AG08395 (cell line): ENCODE data around the gene PGRMC1.
"Not testable (repeated sequence)": the region's sequence is repeated elsewhere in the genome, so short reads cannot be mapped to it uniquely, and the experiment has no call there.

Experiments used
- DNase-seq: peaks from one replicate; pipeline ENCODE4 v3.0.0; 2012; ENCODE audit warnings: mixed read lengths, low spot score

The PGRMC1 gene

GRCh38 chrX:119235872-119236622, at the start of gene PGRMC1:
PGRMC1 (plus strand) TSS chrX:119236285; CDS start chrX:119236364, 79 bp downstream.
- DNase-seq, result peak; percentile 76

DNA sequence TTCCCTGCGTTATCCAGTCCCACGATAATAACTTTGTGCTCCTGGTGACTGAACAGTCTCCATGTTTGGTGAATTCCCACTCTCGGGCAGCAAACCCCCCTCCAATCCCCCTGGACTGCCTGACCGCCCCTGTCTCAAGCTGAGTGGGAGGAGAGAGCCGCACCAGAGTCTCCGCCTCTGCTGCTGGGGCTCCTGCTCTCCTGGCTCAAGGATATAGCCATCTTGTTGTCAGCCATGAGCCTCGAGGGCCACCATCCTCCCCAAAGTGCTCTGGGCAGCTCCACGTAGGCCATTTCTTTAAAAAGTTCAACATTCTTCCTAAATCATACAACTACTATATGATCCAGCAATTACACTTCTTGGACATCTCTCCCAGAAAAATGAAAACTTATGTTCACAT, 49.3 kb upstream of the PGRMC1 start:
- no peak for DNase-seq

DNA sequence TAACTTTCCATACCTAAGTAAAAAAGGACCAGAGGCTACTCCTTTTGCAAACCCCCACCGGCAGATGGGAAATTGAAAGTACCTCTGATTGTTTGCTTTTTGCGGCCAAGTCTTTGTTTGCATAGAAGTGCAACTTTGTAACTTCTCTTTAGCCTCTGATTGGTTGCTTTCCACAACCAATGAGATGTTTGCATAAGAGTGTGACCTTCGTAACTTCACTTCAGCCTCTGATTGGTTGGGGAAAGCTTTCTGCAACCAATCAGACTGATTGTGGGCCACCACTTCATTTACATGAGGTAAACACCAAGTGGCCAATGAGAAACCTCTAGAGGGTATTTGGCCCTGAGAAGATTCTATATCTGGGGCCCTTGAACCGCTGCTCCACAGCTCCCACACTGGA, 48.8 kb upstream of the PGRMC1 start:
- DNase-seq, result no peak

- DNase-seq, result no peak
Measured at GRCh38 chrX:119189115-119189514, 47.0 kb upstream of the PGRMC1 start.

DNA sequence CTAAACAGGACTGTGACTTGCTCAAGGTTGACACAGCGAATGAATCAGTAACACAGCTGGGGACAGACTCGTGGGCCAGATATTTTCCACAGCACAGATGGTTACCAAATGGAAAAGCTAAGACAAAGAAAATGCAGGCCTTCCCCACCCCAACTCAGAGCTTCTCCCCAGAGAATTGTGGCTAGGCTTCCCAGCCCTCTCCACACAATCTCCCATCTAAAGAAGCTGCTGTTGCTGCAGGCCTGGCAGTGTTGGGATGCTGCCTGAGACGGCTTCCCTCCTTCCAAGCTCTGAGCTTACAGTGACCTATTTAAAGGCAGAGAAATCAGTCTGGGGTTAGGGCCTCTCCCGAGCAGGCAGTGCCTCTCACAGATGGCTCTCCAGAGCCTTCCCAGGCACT, 46.5 kb upstream of the PGRMC1 start:
- DNase-seq, result peak; percentile 70

DNA sequence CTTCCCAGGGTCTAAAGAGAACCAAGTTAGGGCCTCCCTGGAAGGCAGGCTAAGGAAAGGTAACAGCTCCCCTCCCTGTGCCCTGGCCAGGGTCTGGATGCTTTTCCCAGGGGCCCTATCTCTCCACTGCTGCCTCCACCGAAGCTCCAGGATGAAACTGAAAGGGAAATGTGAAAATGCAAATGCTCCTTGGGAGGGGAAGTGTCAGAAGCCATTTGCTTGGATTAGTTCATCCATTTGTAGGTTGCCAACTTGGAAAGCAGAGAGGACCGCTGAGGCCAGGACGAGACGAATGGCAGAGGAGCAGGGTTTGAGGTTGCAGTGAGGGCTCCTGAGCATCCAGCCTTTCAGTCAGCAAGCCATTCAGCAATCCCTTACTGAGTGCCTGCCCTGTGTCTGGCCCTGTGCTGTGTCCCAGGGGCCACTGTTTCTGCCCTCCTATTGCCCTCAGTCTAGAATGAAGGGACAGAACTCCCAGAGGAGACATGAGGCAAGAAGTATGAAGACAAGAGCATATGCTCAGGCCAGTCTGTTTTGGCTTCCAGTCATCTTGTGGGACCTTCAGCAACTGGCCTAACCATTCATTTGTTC, 45.9 kb upstream of the PGRMC1 start:
- DNase-seq, result no peak

DNA sequence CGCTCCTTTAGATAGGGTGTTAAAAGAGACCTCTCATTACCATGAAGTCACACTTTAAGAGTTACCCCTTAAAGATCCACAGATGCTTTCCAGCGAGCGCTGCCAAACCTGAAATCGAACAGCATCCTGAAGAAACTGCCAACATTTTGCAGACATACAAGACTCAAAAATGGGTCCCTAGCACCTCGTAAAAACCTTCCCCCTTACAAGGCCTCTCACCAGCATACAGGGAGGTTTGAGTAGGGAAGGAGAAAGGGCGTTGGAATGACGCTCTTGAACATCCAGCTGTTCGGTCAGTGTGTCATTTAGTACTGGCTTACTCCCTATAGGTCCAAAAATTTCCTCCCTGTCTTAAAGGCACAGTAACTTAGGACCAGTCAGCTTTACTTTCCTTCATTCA, 45.3 kb upstream of the PGRMC1 start:
- peak; percentile 49 for DNase-seq

DNA sequence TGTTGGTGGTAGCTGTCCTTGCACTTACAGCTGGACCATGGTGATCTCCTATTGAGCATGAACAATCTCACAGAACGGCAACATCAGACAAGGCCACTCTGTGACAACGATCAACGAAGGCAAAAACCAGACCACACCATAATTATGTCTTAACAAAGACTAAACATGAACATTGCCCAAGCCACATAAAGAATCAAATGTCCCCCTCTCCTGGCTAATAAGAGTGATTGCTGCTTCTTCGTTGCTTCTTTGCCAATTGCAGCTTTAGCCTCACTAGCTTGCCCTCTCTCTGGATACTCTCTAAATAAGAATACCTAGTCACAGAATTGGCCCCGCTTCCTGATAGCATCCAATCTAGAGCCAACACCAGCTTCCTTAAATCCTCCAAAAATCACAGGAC, 41.5 kb upstream of the PGRMC1 start:
- DNase-seq, result no peak

GRCh38 chrX:119201570-119201969, 34.5 kb upstream of the PGRMC1 start:
- DNase-seq, result no peak

DNA sequence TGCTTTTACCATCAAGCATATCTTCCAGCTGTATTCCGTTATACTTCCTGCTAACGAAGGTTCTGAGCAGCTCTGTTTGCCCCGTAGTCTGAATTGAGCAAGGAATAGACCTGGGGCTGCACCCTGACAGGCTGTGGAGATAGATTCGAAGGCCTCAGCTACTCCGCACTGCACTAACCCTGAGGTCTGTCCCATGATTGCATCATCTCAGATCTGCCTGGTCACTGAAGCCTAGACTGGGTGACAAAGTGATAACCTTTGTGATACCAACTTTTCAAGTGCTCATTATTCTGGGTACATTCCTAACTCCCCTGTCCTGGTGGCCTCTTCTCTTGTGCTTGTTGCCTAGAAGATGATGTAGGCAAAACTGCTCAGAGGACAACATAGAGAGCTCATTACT, 29.9 kb upstream of the PGRMC1 start:
- DNase-seq, result no peak

DNA sequence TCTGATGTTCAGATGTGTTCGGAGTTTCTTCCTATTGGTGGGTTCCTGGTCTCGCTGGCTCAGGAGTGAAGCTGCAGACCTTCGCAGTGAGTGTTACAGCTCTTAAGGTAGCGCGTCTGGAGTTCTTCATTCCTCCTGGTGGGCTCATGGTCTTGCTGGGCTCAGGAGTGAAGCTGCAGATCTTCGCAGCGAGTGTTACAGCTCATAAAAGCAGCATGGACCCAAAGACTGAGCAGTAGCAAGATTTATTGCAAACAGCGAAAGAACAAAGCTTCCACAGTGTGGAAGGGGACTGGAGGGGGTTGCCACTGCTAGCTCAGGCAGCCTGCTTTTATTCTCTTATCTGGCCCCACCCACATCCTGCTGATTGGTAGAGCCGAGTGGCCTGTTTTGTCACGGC, 28.6 kb upstream of the PGRMC1 start:
- not testable (repeated sequence) for DNase-seq

- no peak for DNase-seq
Measured at GRCh38 chrX:119208401-119209057, 27.6 kb upstream of the PGRMC1 start.

DNA sequence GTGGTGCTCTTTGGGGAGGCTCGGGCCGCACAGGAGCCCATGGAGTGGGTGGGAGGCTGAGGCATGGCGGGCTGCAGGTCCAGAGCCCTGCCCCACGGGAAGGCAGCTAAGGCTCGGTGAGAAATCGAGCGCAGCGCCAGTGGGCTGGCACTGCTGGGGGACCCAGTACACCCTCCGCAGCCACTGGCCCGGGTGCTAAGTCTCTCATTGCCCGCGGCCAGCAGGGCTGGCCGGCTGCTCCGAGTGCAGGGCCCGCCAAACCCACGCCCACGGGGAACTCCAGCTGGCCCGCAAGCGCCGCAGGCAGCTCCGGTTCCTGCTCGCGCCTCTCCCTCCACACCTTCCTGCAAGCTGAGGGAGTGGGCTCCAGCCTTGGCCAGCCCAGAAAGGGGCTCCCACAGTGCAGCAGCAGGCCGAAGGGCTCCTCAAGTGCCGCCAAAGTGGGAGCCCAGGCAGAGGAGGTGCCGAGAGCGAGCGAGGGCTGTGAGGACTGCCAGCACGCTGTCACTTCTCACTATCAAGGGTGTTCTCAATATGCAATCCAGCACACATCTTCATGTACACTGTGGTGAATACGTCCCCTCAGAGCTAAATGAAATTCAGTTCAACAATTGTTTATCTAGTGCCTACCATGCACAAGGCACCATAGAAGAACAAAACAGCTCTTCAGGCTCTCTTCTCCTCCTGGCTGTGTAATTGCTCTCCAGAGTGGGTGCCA, 25.0 kb upstream of the PGRMC1 start:
- not testable (repeated sequence) for DNase-seq

DNA sequence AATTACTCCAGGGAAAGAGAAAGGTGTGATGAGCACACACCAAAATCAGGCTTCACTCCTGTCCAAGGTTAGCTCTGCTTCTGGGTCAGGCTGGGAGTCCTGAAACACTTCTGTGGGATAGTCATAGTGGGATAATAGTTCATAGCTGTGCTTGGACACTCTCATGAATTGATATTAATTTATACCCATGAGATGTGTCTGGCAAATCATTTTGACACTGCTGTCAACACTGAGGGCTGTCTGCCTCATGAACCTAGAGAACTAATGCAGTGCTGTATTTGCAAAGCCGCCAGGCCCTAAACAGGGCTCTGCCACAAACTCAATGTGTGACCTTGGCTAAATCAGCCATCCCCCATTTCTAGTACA, 24.5 kb upstream of the PGRMC1 start:
- no peak for DNase-seq

- peak; percentile 53 for DNase-seq
Measured at GRCh38 chrX:119218198-119218597, 17.9 kb upstream of the PGRMC1 start.

DNA sequence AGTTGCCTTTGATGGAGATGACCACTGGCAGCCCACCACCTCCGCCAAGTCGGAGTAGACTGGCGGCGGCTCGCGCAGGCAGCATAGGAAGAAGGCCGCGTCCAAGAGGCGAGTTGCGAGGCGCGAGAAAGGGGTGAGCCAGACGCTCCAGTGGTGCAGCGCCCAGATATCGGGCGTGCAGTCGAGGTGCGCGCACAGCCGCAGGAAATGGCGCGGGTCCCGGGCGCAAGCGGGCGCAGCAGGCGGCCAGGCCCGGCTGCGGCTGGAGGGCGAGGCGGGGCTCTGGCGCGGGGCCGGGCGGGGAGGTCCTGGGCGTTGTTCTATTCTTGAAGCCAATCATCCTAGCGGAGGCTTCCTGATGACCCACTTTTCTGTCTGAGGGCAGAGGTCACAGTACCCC, 13.2 kb upstream of the PGRMC1 start:
- no peak for DNase-seq

- DNase-seq, result no peak
Measured at GRCh38 chrX:119223783-119224182, 12.3 kb upstream of the PGRMC1 start.

GRCh38 chrX:119226446-119226845, 9.6 kb upstream of the PGRMC1 start:
- DNase-seq, result no peak

- peak; percentile 53 for DNase-seq
Measured at GRCh38 chrX:119228512-119229252, 7.4 kb upstream of the PGRMC1 start.

- no peak for DNase-seq
Measured at GRCh38 chrX:119229253-119229615, 6.9 kb upstream of the PGRMC1 start.

GRCh38 chrX:119230850-119231249, 5.2 kb upstream of the PGRMC1 start:
- no peak for DNase-seq

GRCh38 chrX:119231936-119232445, 4.1 kb upstream of the PGRMC1 start:
- DNase-seq, result no peak
